Tibial nerve (tissue), 3 donors: Measurements from ENCODE around the gene NT5E.

Source experiments
- POLR2A ChIP-seq, 2 donors: fragments of 450-650 bp; IDR thresholded peaks; one replicate each; pipeline ENCODE4 v1.6.1; 2017; ENCODE audit warnings: antibody characterized with exemption in 2 of 2, mild to moderate bottlenecking in 2 of 2, moderate library complexity in 2 of 2
- TF ChIP-seq, protein P1 (sequence below), 5 experiments: fragments of 200-600 bp in 3 of 5; fragments of 450-650 bp in 2 of 5; sonication (generic) in 3 of 5; IDR thresholded peaks; one replicate each; pipeline ENCODE4 v1.5.1; 2016 to 2019; ENCODE audit warnings: antibody characterized with exemption in 5 of 5, mild to moderate bottlenecking in 3 of 5, moderate library complexity in 2 of 5

DNA sequence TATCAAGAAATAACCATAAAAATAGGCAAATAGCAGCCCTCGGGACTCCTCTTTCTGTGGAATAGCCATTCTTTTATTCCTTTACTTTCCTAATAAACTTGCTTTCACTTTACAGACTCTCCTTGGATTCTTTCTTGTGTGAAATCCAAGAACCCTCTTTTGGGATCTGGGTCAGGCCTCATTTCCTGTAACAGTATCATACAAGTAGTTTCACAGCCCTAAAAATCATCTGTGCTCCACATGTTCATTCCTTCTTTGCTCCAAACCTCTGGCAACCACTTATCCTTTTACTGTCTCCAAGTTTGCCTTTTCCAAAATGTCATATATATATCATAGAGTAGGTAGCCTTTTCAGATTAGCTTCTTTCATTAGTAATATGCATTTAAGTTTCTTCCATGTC, 13.5 kb upstream of the NT5E start:
- TF ChIP-seq, protein P1, sequence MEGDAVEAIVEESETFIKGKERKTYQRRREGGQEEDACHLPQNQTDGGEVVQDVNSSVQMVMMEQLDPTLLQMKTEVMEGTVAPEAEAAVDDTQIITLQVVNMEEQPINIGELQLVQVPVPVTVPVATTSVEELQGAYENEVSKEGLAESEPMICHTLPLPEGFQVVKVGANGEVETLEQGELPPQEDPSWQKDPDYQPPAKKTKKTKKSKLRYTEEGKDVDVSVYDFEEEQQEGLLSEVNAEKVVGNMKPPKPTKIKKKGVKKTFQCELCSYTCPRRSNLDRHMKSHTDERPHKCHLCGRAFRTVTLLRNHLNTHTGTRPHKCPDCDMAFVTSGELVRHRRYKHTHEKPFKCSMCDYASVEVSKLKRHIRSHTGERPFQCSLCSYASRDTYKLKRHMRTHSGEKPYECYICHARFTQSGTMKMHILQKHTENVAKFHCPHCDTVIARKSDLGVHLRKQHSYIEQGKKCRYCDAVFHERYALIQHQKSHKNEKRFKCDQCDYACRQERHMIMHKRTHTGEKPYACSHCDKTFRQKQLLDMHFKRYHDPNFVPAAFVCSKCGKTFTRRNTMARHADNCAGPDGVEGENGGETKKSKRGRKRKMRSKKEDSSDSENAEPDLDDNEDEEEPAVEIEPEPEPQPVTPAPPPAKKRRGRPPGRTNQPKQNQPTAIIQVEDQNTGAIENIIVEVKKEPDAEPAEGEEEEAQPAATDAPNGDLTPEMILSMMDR (IDR thresholded peaks at IDR 0.05) = no peak
- no peak for TF ChIP-seq POLR2A (IDR thresholded peaks at IDR 0.05)
